MM.1S (cell line): Measurements from ENCODE around the gene FBN3.

Experiments used
- DNase-seq: peaks from one replicate; pipeline ENCODE4 v3.0.0-alpha.2; 2015
- H2AFZ ChIP-seq: fragments of 300-600 bp; sonication (generic); 2 replicates; pipeline ENCODE4 v1.6.0; 2016; ENCODE audit warnings: antibody characterized with exemption, low read length
- H3F3A ChIP-seq: fragments of 300-600 bp; sonication (generic); 2 replicates; pipeline ENCODE4 v1.6.1; 2016; ENCODE audit warnings: mild to moderate bottlenecking, antibody characterized with exemption, low read length, moderate library complexity, mixed read lengths; ENCODE audit not compliant: insufficient read depth
- H3K27ac ChIP-seq: fragments of 300-600 bp; sonication (generic); 2 replicates; pipeline ENCODE4 v1.5.1; 2016; ENCODE audit warnings: mild to moderate bottlenecking, low read length
- H3K27me3 ChIP-seq: fragments of 300-600 bp; sonication (generic); replicated peaks from 2 replicates; pipeline ENCODE4 v1.6.0; 2016; ENCODE audit warnings: low read length; ENCODE audit not compliant: insufficient read depth
- H3K36me3 ChIP-seq: fragments of 300-600 bp; sonication (generic); replicated peaks from 2 replicates; pipeline ENCODE4 v1.6.1; 2016; ENCODE audit warnings: mild to moderate bottlenecking, low read length, mixed read lengths; ENCODE audit not compliant: insufficient read depth
- H3K4me1 ChIP-seq: fragments of 300-600 bp; sonication (generic); 2 replicates; pipeline ENCODE4 v1.6.1; 2016; ENCODE audit warnings: low read length, mixed read lengths
- H3K4me2 ChIP-seq: fragments of 300-600 bp; sonication (generic); 2 replicates; pipeline ENCODE4 v1.6.0; 2016; ENCODE audit warnings: low read depth, low read length
- H3K4me3 ChIP-seq: fragments of 300-600 bp; sonication (generic); 2 replicates; pipeline ENCODE4 v1.5.1; 2016; ENCODE audit warnings: low read length, mixed read lengths
- H3K79me2 ChIP-seq: fragments of 300-600 bp; sonication (generic); 2 replicates; pipeline ENCODE4 v1.6.1; 2016; ENCODE audit warnings: mixed run types, low read length, mixed read lengths
- H3K9ac ChIP-seq: fragments of 300-600 bp; sonication (generic); 2 replicates; pipeline ENCODE4 v1.6.1; 2016; ENCODE audit warnings: low read length, mixed read lengths
- H3K9me2 ChIP-seq: fragments of 300-600 bp; sonication (generic); replicated peaks from 2 replicates; pipeline ENCODE4 v1.6.1; 2016; ENCODE audit warnings: mild to moderate bottlenecking, low read length, mixed read lengths; ENCODE audit not compliant: insufficient read depth
- H3K9me3 ChIP-seq: fragments of 300-600 bp; sonication (generic); replicated peaks from 2 replicates; pipeline ENCODE4 v1.6.1; 2016; ENCODE audit warnings: mild to moderate bottlenecking, low read length, mixed read lengths; ENCODE audit not compliant: insufficient read depth
- H4K20me1 ChIP-seq: fragments of 300-600 bp; sonication (generic); 2 replicates; pipeline ENCODE4 v1.6.1; 2016; ENCODE audit warnings: mild to moderate bottlenecking, low read length, moderate library complexity, mixed read lengths; ENCODE audit not compliant: insufficient read depth
- EZH2 ChIP-seq: fragments of 300-600 bp; sonication (generic); optimal IDR thresholded peaks from 2 replicates; pipeline ENCODE3; 2017; ENCODE audit warnings: low read depth, mild to moderate bottlenecking, antibody characterized with exemption, low read length, mixed read lengths
- EZH2phosphoT487 ChIP-seq: fragments of 300-600 bp; sonication (generic); IDR thresholded peaks from 2 replicates; pipeline ENCODE4 v1.6.1; 2018; ENCODE audit warnings: antibody characterized with exemption, low read length
- TF ChIP-seq, protein P1 (sequence below): fragments of 300-600 bp; sonication (generic); IDR thresholded peaks from 2 replicates; pipeline ENCODE4 v1.5.1; 2016; ENCODE audit warnings: antibody characterized with exemption, low read length, mixed read lengths

Gene FBN3

DNA sequence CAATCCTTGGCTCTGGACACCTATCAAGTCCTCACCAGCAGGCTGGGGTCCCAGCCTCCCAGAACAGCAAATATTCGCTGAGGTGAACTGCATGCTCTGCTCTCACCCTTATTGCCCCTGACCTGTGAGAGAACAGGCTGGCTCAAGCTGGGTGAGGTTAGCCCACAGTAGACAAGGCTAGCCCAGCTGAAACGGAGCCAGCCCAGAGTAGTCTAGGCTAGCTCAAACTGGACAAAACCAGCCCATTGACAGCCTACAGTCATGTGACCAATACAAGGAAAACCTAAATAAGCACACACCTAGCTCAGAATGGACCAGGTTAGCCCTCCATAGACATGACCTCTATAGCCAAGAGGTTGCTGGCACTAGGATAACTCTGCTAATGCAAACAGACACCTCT lies 58.4 kb downstream of the FBN3 start:
- Histone ChIP-seq H3F3A (no peaks in the 10 kb centered on the region), H4K20me1 (no peaks in the 10 kb centered on the region), H3K36me3 (no peaks in the 10 kb centered on the region), H3K27me3 (peaks cover 41% of the 10 kb centered on the region), H3K79me2 (no peaks in the 10 kb centered on the region), H2AFZ (no peak overlapping the region), H3K9me2 (no peaks in the 10 kb centered on the region), H3K4me2 (no peak overlapping the region), H3K4me1 (no peaks in the 10 kb centered on the region), H3K9ac (no peak overlapping the region), H3K4me3 (no peak overlapping the region), H3K9me3 (0 out of 2 replicates have a peak, but pooled peaks cover 2% of the 10 kb centered on the region), H3K27ac (no peak overlapping the region)
- no peak for DNase-seq
- TF ChIP-seq, protein P1, sequence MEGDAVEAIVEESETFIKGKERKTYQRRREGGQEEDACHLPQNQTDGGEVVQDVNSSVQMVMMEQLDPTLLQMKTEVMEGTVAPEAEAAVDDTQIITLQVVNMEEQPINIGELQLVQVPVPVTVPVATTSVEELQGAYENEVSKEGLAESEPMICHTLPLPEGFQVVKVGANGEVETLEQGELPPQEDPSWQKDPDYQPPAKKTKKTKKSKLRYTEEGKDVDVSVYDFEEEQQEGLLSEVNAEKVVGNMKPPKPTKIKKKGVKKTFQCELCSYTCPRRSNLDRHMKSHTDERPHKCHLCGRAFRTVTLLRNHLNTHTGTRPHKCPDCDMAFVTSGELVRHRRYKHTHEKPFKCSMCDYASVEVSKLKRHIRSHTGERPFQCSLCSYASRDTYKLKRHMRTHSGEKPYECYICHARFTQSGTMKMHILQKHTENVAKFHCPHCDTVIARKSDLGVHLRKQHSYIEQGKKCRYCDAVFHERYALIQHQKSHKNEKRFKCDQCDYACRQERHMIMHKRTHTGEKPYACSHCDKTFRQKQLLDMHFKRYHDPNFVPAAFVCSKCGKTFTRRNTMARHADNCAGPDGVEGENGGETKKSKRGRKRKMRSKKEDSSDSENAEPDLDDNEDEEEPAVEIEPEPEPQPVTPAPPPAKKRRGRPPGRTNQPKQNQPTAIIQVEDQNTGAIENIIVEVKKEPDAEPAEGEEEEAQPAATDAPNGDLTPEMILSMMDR, result no peak
- no peak for TF ChIP-seq EZH2phosphoT487
- no peak for TF ChIP-seq EZH2

DNA sequence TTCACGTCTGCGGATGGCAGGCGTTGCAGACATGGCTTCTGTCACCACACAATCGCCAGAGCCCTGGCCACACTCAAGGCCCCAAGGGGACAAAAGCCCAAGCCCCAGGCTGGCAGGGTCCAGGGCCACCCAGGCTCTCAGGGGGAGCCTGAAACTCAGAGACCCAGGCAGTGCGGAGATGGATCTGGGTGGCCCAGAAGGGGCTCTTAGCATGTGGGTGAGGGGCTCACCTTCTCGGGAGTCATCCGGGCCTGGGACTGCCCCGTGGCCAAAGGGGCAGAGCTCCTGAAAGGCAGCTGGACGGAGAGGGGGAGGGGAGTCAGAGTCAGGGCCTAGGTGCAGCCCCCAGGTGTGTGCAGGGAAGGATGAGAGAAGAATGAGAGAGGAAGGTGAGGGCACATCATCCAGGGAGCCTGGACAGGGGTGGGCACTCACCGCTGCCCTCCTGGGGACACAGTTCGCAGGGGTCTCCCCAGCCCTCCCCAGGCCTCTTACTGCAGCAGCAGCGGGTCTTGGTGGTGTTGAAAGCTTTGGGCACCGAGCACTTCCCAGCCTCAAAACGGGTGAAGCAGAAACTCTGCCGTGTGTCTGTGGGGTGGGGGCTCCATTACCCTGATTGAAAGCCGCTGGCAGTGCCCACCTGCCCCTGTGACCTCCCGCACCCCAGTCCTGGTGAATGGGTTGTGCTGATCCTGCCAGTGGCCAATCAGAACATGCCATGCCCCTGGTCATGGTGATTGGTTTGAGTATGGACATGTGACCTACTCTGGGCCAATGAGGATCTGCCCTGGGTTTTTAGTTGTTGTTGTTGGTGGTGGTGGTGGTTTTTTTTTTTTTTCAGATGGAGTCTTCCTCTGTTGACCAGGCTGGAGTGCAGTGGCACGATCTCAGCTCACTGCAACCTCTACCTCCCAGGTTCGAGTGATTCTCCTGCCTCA lies 59.5 kb downstream of the FBN3 start:
- no peak overlapping the region for H3K9ac ChIP-seq
- H3K4me1 ChIP-seq, result no peaks in the 10 kb centered on the region
- no peak overlapping the region for H2AFZ ChIP-seq
- H4K20me1 ChIP-seq, result no peaks in the 10 kb centered on the region
- H3K36me3 ChIP-seq, result no peaks in the 10 kb centered on the region
- H3K9me3 ChIP-seq, result no peaks in the 10 kb centered on the region
- no peak for DNase-seq
- no peaks in the 10 kb centered on the region for H3K79me2 ChIP-seq
- H3K4me2 ChIP-seq, result no peak overlapping the region
- TF ChIP-seq, protein P1, result no peak
- TF ChIP-seq EZH2phosphoT487, result no peak
- no peak for TF ChIP-seq EZH2
- no peak overlapping the region for H3K4me3 ChIP-seq
- peaks cover 45% of the 10 kb centered on the region for H3K27me3 ChIP-seq
- no peaks in the 10 kb centered on the region for H3F3A ChIP-seq
- no peak overlapping the region for H3K27ac ChIP-seq
- no peaks in the 10 kb centered on the region for H3K9me2 ChIP-seq

DNA sequence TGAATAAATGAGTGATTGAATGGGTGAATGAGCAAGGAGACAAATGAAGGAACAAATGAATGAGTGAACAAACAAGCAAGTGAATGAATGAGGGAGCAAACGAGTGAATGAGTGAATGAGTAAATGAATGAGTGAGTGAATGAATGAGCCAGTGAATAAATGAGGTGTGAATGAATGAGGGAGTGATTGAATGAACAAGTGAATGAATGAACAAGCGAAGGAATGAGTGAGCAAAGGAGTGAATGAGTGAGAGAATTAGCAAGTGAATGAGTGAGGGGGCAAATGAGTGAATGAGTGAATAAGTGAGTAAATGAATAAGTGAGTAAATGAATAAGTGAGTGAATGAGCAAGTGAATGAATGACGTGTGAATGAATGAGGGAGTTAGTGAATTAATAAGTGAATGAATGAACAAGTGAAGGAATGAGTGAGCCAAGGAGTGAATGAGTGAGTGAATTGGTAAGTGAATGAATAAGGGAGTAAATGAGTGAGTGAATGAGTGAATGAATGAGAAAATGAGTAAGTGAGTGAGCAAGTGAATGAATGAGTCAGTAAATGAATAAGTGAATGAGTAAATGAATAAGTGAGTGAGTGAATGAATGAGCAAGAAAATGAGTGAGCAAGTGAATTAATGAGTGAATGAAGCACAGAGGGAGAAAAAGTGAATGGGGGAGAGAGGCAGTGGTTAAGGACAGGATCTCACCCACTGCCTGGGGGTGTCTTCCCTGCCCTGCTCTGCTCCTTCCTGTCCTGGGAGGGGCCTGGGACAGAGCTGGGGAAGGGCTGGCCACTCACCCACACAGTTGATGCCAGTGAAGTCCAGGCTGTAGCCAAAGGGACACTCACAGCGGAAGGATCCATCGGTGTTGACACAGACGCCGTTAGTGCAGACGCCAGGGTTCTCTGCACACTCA lies 60.4 kb downstream of the FBN3 start:
- no peaks in the 10 kb centered on the region for H3K36me3 ChIP-seq
- TF ChIP-seq EZH2 (no peak), EZH2phosphoT487 (no peak)
- TF ChIP-seq, protein P1, result no peak
- no peaks in the 10 kb centered on the region for H3K79me2 ChIP-seq
- no peak for DNase-seq
- no peak overlapping the region for H3K4me2 ChIP-seq
- no peak overlapping the region for H2AFZ ChIP-seq
- H3K27me3 ChIP-seq, result peaks cover 48% of the 10 kb centered on the region
- H3K4me1 ChIP-seq, result no peaks in the 10 kb centered on the region
- H3K9me3 ChIP-seq, result no peaks in the 10 kb centered on the region
- H3K27ac ChIP-seq, result no peak overlapping the region
- no peaks in the 10 kb centered on the region for H3K9me2 ChIP-seq
- H3K4me3 ChIP-seq, result no peak overlapping the region
- H4K20me1 ChIP-seq, result no peaks in the 10 kb centered on the region
- H3F3A ChIP-seq, result no peaks in the 10 kb centered on the region
- no peak overlapping the region for H3K9ac ChIP-seq
